GM12892 (cell line): Measurements from ENCODE around the gene SPATA13.

ENCODE experiments used
- POLR2A ChIP-seq: IDR thresholded peaks from 2 replicates; pipeline ENCODE4 v1.6.1; 2011; ENCODE audit warnings: low read depth, low read length, control low read depth
- TAF1 ChIP-seq: IDR thresholded peaks from 2 replicates; pipeline ENCODE4 v1.6.1; 2011; ENCODE audit warnings: low read depth, mild to moderate bottlenecking, control low read depth, low read length, borderline replicate concordance

- TF ChIP-seq TAF1 = no peak
- TF ChIP-seq POLR2A = no peak
Measured at GRCh38 chr13:24254146-24254841, 93.8 kb downstream of the SPATA13 start.
